IgD-negative memory B cell (primary cell): ENCODE results near the gene PTCH1. TPM values are rescaled to one million over a fixed set of nuclear protein-coding genes. Genes with fewer than 3 reads are reported as not detected.

Source experiments
- H3K27ac Mint-ChIP-seq, 3 donors: one replicate each; pipeline ENCODE4 v1.8.0; 2020 to 2022; ENCODE audit warnings: mild to moderate bottlenecking in 3 of 3, mixed read lengths in 3 of 3, moderate library complexity in 1 of 3
- H3K27me3 Mint-ChIP-seq: one replicate; pipeline ENCODE4 v1.8.0; 2021; ENCODE audit warnings: mixed read lengths
- H3K36me3 Mint-ChIP-seq: one replicate; pipeline ENCODE4 v1.8.0; 2020; ENCODE audit warnings: mild to moderate bottlenecking, mixed read lengths
- H3K4me1 Mint-ChIP-seq, 3 donors: one replicate each; pipeline ENCODE4 v1.8.0; 2020 to 2022; ENCODE audit warnings: mixed read lengths in 3 of 3, mild to moderate bottlenecking in 1 of 3
- H3K4me3 Mint-ChIP-seq, 4 donors: one replicate each; pipeline ENCODE4 v1.8.0; 2020 to 2022; ENCODE audit warnings: mild to moderate bottlenecking in 4 of 4, mixed read lengths in 4 of 4, moderate library complexity in 3 of 4
- H3K9me3 Mint-ChIP-seq, 3 donors: one replicate each; pipeline ENCODE4 v1.8.0; 2020 to 2021; ENCODE audit warnings: mixed read lengths in 3 of 3, mild to moderate bottlenecking in 1 of 3
- polyA plus RNA-seq: library from polyadenylated mRNA; unstranded; fragments of 300-500 nt; fragmentation: Illumina TruSeq; gene quantifications from one replicate; pipeline ENCODE4 v1.2.3, GENCODE V29; 2021

The PTCH1 gene
- polyA plus RNA-seq, 1 donor from 2014 or later, result 19.3 TPM

DNA sequence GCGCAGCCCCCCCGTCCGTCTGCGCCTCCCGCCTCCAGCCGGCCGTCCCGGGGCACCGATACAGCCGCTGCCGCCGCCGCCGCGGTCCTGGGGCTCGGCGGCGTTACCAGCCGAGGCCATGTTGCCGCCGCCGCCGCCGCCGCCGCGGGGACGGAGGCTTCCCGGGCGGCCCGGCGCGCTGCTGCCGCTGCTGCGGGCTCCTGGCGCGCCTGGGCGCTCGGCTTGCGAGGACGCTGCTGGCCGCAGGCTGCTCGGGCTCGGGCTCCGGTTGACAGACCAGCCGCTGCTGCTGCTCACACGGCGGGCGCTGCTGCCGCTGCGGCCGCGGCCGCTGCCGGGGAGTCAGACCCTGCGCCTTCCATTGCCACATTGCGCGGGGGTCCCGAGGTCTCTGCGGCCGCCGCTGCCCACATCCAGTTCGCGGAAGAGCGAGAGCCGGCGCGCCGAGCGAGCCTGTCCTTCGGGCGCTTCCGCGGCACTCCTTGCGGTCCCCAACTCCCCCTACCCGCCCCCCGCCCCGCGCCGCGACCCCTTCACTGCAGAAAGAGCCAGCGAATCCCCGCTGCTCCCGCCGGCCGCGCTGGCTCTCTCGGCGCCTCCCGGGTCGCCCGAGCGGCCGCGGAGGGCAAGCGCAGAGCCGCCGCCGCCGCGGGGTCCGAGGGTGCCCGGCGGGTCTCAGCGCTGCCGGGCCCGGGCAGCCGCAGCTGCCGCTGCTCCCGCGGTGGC is 8.4 kb downstream of the PTCH1 start:
- H3K27ac Mint-ChIP-seq, result peak overlapping the region in 2 of 3 donors; percentile 91 to 93

DNA sequence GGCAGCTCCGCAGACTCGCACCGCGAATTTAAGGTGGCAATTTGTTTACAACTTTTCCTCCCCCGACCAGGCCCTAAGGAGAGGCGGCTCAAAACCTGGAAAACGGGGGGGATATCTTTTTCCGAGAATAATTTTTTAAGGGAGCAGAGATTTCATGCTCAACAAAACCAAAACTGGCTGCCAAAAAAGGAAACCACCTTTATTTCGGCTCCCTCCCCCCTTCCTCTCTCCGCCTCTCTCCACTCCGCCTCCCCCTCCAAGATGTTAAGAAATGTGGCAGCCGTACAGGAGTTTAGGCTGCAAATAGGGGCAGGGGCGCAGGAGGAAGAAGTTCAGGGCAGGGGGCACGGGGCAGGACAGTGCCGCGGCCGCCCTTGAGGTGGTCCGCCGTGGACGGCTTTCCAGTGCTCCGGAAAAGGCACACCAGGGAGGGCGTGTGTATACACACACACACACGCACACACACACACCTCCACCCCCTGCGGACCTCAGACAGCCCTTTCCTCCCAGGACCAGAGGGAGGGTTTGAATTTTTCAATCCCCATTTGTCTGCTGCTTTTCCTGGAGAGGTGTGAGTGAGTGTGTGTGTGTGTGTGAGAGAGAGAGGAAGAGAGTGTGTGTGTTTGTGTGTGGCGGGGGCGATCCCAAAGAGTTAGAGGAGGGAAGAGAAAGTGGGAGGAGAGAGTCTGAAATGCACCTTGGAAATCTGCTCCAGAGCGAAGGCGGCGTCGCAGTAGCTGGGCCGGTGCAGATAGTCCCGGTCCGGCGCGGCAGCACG is 9.1 kb downstream of the PTCH1 start:
- Mint-ChIP-seq H3K9me3 (no peaks in the 10 kb centered on the region), H3K4me3 (peak overlapping the region; percentile 91 to 98 (median 96)), H3K4me1 (peaks cover 25 to 41% (median 34%) of the 10 kb centered on the region in 3 donors), H3K27me3 (peaks cover 17% of the 10 kb centered on the region), H3K27ac (peak overlapping the region; percentile 91 to 93 (median 91)), H3K36me3 (no peaks in the 10 kb centered on the region)

More for the DNA sequence above, 8.4 kb downstream of the PTCH1 start:
- no peaks in the 10 kb centered on the region for H3K36me3 Mint-ChIP-seq
- peaks cover 23 to 34% (median 28%) of the 10 kb centered on the region in 3 donors for H3K4me1 Mint-ChIP-seq
- peak overlapping the region; percentile 91 to 98 (median 96) for H3K4me3 Mint-ChIP-seq
- H3K27me3 Mint-ChIP-seq, result peaks cover 19% of the 10 kb centered on the region
- H3K9me3 Mint-ChIP-seq, result no peaks in the 10 kb centered on the region

GRCh38 chr9:95506678-95507463 is 9.9 kb downstream of the PTCH1 start:
- Mint-ChIP-seq H3K4me1 (peaks cover 27 to 44% (median 38%) of the 10 kb centered on the region in 3 donors), H3K27ac (peak overlapping the region; percentile 91 to 93 (median 91)), H3K36me3 (no peaks in the 10 kb centered on the region), H3K9me3 (no peaks in the 10 kb centered on the region), H3K27me3 (peaks cover 14% of the 10 kb centered on the region), H3K4me3 (peak overlapping the region; percentile 91 to 98 (median 96))

DNA sequence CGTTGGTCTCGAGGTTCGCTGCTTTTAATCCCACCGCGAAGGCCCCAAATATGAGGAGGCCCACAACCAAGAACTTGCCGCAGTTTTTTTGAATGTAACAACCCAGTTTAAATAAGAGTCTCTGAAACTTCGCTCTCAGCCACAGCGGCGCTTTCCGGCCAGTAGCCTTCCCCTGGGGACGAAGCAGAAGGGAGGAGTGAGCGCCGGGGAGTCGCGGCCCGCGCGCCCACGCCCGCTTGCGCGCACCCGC is 10.4 kb downstream of the PTCH1 start:
- no peaks in the 10 kb centered on the region for H3K9me3 Mint-ChIP-seq
- H3K27me3 Mint-ChIP-seq, result peaks cover 11% of the 10 kb centered on the region
- no peaks in the 10 kb centered on the region for H3K36me3 Mint-ChIP-seq
- peak overlapping the region; percentile 73 to 93 (median 91) for H3K27ac Mint-ChIP-seq
- peaks cover 24 to 39% (median 34%) of the 10 kb centered on the region in 3 donors for H3K4me1 Mint-ChIP-seq
- H3K4me3 Mint-ChIP-seq, result peak overlapping the region; percentile 91 to 98 (median 96)

DNA sequence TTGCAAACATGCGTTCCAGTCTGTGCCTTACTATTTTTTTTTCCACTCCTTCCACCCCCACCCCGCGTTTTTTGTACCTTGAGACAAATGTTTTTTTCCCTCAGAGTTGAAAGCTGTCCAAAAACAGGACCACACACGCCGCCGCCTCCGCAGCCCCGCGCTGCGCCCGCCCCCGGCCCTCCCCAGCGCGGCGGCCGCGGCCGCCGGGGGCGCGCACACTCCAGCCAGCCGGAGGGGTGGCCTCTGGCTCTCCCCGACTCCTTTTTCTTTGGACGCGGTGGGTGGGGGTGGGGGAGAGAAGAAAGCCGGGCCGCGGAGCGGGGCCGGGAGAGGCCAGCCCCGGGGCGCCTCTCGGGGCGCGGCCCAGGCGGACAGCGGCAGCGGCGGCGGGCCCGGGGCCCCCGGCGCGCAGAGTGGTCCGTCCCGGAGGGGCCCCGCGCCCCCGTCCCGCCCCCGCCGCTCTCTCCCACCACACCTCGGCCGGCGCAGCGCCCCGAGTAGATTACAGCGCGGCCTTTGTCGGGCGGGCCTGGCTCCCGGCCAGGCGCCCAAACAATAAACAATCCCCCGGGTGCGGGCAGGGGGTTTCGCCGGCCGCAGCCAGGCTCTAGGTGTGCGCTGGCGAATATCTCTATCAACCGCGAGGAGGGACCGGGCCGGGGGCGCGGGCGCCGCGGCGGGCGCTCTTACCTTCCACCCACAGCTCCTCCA is 10.9 kb downstream of the PTCH1 start:
- peak overlapping the region; percentile 91 to 98 (median 96) for H3K4me3 Mint-ChIP-seq
- H3K27me3 Mint-ChIP-seq, result peaks cover 10% of the 10 kb centered on the region
- no peaks in the 10 kb centered on the region for H3K36me3 Mint-ChIP-seq
- H3K4me1 Mint-ChIP-seq, result peaks cover 23 to 38% (median 36%) of the 10 kb centered on the region in 3 donors
- no peaks in the 10 kb centered on the region for H3K9me3 Mint-ChIP-seq
- H3K27ac Mint-ChIP-seq, result peak overlapping the region; percentile 90 to 93 (median 91)

DNA sequence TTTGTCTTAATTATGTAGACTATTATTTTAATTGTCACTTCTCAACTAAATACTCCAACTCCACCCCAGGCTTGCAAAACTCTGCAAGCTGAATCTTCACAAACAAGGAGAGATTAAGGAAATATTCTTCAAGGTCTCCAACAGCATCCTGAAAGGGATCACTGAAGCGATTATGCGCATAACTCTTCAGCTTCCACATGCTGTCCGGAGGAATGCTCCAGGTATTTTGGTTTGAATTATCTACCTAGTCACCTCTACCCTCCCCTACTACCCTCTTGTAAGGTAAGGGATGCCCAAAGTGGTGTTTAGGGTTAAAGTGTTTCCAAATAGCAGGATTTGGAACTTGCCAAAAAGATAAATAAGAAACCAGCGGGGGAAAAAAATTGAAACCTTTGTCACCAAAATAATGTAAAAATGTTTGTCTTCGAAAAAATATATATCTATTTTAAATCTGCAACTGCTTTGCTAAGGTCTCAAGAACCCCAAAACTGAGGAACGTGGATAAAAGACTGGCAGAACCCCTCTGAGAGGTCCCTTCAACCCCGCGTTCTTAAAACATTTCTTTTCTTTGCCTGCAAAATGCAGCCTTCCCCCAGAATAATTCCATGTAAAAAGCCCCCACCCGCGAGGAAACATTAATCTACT is 11.6 kb downstream of the PTCH1 start:
- Mint-ChIP-seq H3K27me3 (peaks cover 8% of the 10 kb centered on the region), H3K9me3 (no peaks in the 10 kb centered on the region), H3K27ac (peak overlapping the region; percentile 39 to 90 (median 83))

DNA sequence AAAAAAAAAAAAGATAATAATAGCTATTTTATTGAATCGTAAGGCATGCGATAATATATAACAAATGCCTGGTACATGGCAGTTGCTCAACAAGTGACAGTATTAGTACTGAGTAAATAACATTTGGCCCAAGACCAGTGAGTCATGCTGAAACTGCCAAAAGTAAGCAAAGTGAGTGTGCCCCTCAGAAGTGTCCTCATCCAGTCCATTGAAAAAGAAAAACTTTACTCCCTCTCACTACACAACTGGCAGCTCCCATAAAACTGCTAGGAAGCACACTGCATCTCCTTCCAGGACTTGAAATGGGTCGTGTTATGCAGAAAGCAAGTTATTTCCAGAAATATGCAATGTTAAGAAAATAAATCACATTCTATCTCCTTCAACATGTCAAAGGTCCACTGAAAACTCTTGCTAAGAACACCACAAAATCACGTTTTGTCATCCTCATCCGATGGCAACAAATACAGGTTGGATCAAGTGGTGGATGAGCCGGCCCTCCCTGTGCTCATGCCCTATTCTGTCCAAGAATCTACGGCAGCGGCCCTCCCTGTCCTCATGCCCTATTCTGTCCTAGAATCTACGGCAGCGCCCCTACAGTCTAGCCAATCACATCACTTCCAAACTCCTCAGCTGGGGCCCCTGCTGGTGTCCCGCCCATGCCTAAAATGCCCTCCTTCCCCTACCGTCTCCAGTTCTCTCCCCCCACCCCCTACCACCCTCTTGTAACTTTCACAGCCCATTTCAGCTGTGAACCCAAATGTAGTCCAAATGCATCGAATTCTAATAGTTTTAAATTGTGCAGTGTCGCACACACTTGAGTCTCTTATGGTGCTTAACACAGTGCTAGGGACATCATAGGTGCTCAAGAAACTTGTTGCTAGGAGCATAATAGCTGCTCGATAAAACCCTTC is 12.5 kb downstream of the PTCH1 start:
- peak overlapping the region in 2 of 3 donors; percentile 59 to 83 for H3K27ac Mint-ChIP-seq
- peak overlapping the region in 3 of 4 donors; percentile 53 to 90 (median 77) for H3K4me3 Mint-ChIP-seq
- H3K9me3 Mint-ChIP-seq, result no peaks in the 10 kb centered on the region
- peaks cover 18 to 30% (median 29%) of the 10 kb centered on the region in 3 donors for H3K4me1 Mint-ChIP-seq
- H3K36me3 Mint-ChIP-seq, result no peaks in the 10 kb centered on the region
- peaks cover 8% of the 10 kb centered on the region for H3K27me3 Mint-ChIP-seq

More for the DNA sequence above, 11.6 kb downstream of the PTCH1 start:
- H3K4me3 Mint-ChIP-seq, result peak overlapping the region; percentile 82 to 95 (median 90)
- H3K36me3 Mint-ChIP-seq, result no peaks in the 10 kb centered on the region
- H3K4me1 Mint-ChIP-seq, result peaks cover 23 to 35% (median 35%) of the 10 kb centered on the region in 3 donors

GRCh38 chr9:95503369-95503768 is 13.4 kb downstream of the PTCH1 start:
- peak overlapping the region in 2 of 4 donors; percentile 44 to 72 for H3K4me3 Mint-ChIP-seq
- peaks cover 9% of the 10 kb centered on the region for H3K27me3 Mint-ChIP-seq
- H3K4me1 Mint-ChIP-seq, result peaks cover 18 to 30% (median 29%) of the 10 kb centered on the region in 3 donors
- peak overlapping the region in 1 of 3 donors; percentile 49 for H3K27ac Mint-ChIP-seq
- H3K9me3 Mint-ChIP-seq, result no peaks in the 10 kb centered on the region
- no peaks in the 10 kb centered on the region for H3K36me3 Mint-ChIP-seq

DNA sequence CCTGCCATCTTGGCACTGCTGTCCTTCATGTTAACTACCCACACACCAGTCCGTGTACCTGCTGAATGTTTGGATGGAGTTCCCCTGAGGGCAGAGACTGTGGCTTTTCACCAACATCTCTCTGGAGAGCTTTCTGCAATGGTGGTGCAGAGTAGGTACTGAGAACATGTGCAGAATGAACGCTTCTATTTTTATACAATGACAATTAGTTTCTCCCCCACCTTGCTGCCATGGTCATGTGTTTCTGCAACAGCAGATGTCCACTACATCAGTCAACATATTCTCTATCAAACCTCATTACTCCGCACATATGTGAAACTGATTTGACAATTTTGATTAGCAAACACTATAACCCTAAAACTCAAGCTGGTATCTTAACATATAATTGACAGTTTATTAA is 14.5 kb downstream of the PTCH1 start:
- Mint-ChIP-seq H3K4me1 (peaks cover 18 to 33% (median 26%) of the 10 kb centered on the region in 3 donors), H3K27ac (no peak overlapping the region), H3K27me3 (peaks cover 7% of the 10 kb centered on the region), H3K4me3 (peak overlapping the region in 3 of 4 donors; percentile 11 to 30 (median 18)), H3K36me3 (no peaks in the 10 kb centered on the region), H3K9me3 (no peaks in the 10 kb centered on the region)

GRCh38 chr9:95499847-95500246 is 16.9 kb downstream of the PTCH1 start:
- Mint-ChIP-seq H3K27ac (peak overlapping the region in 1 of 3 donors; percentile 6), H3K27me3 (peaks cover 7% of the 10 kb centered on the region), H3K36me3 (no peaks in the 10 kb centered on the region), H3K4me3 (no peak overlapping the region), H3K4me1 (peaks cover 21 to 30% (median 29%) of the 10 kb centered on the region in 3 donors), H3K9me3 (no peaks in the 10 kb centered on the region)

DNA sequence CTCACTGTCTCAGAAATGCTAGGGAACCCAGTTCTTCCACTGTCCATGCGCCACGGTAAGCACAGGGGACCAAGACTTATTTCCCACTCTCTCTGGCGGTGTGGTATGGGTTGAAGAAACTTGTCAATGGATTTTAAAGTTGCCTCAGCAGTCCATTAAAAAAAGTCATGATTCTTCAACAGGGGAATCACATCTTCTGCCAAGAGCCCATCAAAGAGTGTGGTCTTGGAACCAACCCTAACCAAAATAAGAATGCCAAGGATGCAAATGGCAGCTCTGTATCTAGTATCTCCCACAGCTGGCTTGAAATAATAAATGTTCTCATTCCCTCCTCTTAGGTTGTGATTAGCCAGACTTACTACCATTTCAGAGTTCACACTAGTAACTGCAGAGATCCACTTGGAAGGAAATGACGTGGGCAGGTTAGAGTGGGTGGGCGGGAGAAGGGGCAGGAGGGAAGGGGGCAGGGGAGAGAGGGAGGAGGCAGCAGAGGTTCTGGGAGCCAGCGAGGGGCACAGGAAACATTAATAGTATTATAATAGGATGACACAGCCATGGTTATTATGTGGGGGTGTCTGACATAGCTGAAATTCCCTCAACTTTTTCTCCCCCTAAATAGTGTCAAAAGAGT is 17.6 kb downstream of the PTCH1 start:
- Mint-ChIP-seq H3K4me1 (peaks cover 18 to 32% (median 24%) of the 10 kb centered on the region in 3 donors), H3K27me3 (peaks cover 6% of the 10 kb centered on the region), H3K9me3 (no peaks in the 10 kb centered on the region), H3K27ac (no peak overlapping the region), H3K4me3 (no peak overlapping the region), H3K36me3 (no peaks in the 10 kb centered on the region)

DNA sequence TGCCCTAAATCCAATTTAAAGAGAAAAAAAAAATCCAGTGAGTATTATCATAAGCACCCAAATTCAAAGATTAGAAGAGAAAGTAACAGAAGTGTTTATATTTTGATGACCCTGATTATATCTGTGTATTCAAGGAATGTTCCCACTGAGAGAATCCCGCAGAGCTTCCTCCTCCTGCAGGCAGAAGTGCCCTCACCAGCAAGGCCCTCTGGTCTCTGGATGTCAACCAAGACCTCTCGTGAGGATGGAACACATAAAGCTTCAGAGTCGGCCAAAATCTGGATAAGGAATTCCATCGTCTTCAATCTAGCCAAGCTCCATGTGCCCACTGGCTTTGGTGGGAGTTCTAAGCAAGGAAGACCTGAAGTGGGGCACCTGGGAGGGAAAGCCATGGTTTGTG is 18.1 kb downstream of the PTCH1 start:
- Mint-ChIP-seq H3K9me3 (no peaks in the 10 kb centered on the region), H3K4me3 (no peak overlapping the region), H3K4me1 (peaks cover 16 to 29% (median 23%) of the 10 kb centered on the region in 3 donors), H3K27me3 (peaks cover 6% of the 10 kb centered on the region), H3K27ac (no peak overlapping the region), H3K36me3 (no peaks in the 10 kb centered on the region)

DNA sequence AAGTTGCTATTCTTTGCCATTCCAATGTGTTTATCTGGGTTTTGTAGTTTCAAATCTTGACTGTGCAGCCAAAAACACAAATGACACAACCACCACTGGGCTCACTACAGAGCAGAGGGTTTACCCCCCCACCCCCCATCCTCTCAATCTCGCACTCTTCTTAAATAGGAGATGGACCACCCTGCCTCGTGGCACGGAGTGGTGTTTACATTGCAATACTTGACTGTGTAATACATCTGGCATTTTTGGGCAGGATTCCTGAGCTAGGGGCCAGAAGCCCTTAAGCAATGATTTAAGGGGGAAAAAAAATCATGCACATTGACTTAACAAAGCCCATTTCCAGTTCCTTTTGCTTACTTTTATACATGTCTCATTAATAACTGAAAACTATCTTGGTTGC is 19.0 kb downstream of the PTCH1 start:
- Mint-ChIP-seq H3K4me1 (peaks cover 12 to 26% (median 22%) of the 10 kb centered on the region in 3 donors), H3K27ac (no peak overlapping the region), H3K9me3 (no peaks in the 10 kb centered on the region), H3K27me3 (peaks cover 3% of the 10 kb centered on the region), H3K36me3 (no peaks in the 10 kb centered on the region), H3K4me3 (no peak overlapping the region)
